PC-9 (cell line): ENCODE data around the gene HDAC2. TPM values are rescaled to one million over a fixed set of nuclear protein-coding genes. Genes with fewer than 3 reads are reported as not detected.

Experiments used
- BruUV-seq: library from RNA; stranded (reverse); fragments of 400-500 nt; replicated peaks from 2 replicates; lab custom pipeline; 2021; lab: Mats Ljungman, UMichigan
- CTCF ChIA-PET: fragments of 300-600 bp; sonication (Branson Sonifier 250); formaldehyde crosslinking; loops from one replicate; lab custom pipeline; 2022; ENCODE audit warnings: antibody characterized with exemption; lab: Charles Lee
- POLR2A ChIA-PET: fragments of 300-600 bp; sonication (Branson Sonifier 250); formaldehyde crosslinking; loops from one replicate; lab custom pipeline; 2022; ENCODE audit warnings: antibody characterized with exemption; ENCODE audit not compliant: unreplicated experiment; lab: Charles Lee
- DNase-seq, 2 experiments: peaks; one replicate each; pipeline versions ENCODE4 v3.0.0 to v3.0.0-alpha.2; 2015 to 2022; ENCODE audit warnings: mixed read lengths in 1 of 2
- H2AFZ ChIP-seq: fragments of 200-600 bp; sonication (generic); 2 replicates; pipeline ENCODE4 v1.8.1; 2017; ENCODE audit warnings: antibody characterized with exemption
- H3F3A ChIP-seq: fragments of 200-600 bp; sonication (generic); 2 replicates; pipeline ENCODE4 v1.8.1; 2017; ENCODE audit warnings: antibody characterized with exemption, mild to moderate bottlenecking, low read depth; ENCODE audit not compliant: insufficient read depth
- H3K27ac ChIP-seq: fragments of 200-600 bp; sonication (generic); 2 replicates; pipeline ENCODE4 v1.6.1; 2016; ENCODE audit warnings: mixed run types
- H3K27me3 ChIP-seq: fragments of 200-600 bp; sonication (generic); 2 replicates; pipeline ENCODE4 v1.6.1; 2016; ENCODE audit warnings: low read depth, mixed run types; ENCODE audit not compliant: insufficient read depth
- H3K36me3 ChIP-seq: fragments of 200-600 bp; sonication (generic); 2 replicates; pipeline ENCODE4 v1.6.1; 2016; ENCODE audit warnings: low read depth, mixed run types
- H3K4me1 ChIP-seq: fragments of 200-600 bp; sonication (generic); replicated peaks from 2 replicates; pipeline ENCODE4 v1.6.1; 2016; ENCODE audit warnings: mixed run types; ENCODE audit not compliant: insufficient read depth
- H3K4me2 ChIP-seq: fragments of 200-600 bp; sonication (generic); 2 replicates; pipeline ENCODE4 v1.6.1; 2017; ENCODE audit warnings: mixed run types
- H3K4me3 ChIP-seq: fragments of 200-600 bp; sonication (generic); 2 replicates; pipeline ENCODE4 v1.6.1; 2016; ENCODE audit warnings: mixed run types
- H3K79me2 ChIP-seq: fragments of 200-600 bp; sonication (generic); 2 replicates; pipeline ENCODE4 v1.6.1; 2017; ENCODE audit warnings: low read depth, mixed run types
- H3K9me2 ChIP-seq: fragments of 200-600 bp; sonication (generic); 2 replicates; pipeline ENCODE4 v1.8.1; 2017; ENCODE audit warnings: mild to moderate bottlenecking; ENCODE audit not compliant: insufficient read depth
- H3K9me3 ChIP-seq: fragments of 200-600 bp; sonication (generic); 2 replicates; pipeline ENCODE4 v1.8.1; 2016; ENCODE audit warnings: low read depth; ENCODE audit not compliant: insufficient read depth
- H4K20me1 ChIP-seq: fragments of 200-600 bp; sonication (generic); 2 replicates; pipeline ENCODE4 v1.8.1; 2017; ENCODE audit not compliant: insufficient read depth
- EZH2 ChIP-seq: fragments of 200-600 bp; sonication (generic); IDR thresholded peaks from 2 replicates; pipeline ENCODE4 v1.8.0; 2017; ENCODE audit warnings: antibody characterized with exemption, low read depth
- intact Hi-C: fragments of 100-400 bp; cut with micrococcal nuclease; formaldehyde crosslinking; loops from one replicate; pipeline ENCODE4 v1.10.0; 2022; ENCODE audit not compliant: unreplicated experiment
- total RNA-seq: library from RNA; stranded (reverse); gene quantifications from 2 replicates; pipeline ENCODE4 v1.2.3, GENCODE V29; 2021
- TF ChIP-seq, protein P1 (sequence below): fragments of 200-600 bp; sonication (generic); conservative IDR thresholded peaks from 2 replicates; pipeline ENCODE4 v1.6.1; 2017; ENCODE audit warnings: mixed run types, antibody characterized with exemption, mild to moderate bottlenecking, moderate library complexity

The HDAC2 gene
- total RNA-seq, 1 experiment from 2014 or later: 131 TPM

DNA sequence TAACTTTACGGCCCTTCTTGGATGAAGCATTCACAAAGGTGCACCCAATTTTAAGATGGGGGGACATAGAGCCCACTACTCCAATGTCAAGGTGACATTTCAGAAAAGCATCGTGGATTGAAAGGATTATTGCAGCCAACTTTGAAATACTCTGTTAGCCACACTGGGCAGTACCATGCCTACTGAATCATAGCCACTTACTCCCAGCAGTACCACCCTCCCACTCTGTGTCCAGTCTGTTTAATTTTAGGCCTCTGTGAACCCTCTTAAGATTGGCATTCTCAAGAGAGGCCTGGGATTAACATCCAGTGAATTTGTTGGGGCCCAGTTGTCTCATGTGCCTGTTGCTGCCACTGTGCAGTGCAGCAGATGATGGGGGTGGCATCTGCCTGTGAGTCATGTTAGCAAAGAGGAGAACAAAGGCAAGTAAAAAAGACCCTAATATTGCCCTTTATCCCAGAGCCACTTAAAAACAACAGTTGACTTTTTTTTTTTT lies 11.2 kb upstream of the HDAC2 start:
- Histone ChIP-seq H3K4me1 (no peaks in the 10 kb centered on the region), H2AFZ (no peak overlapping the region), H3K79me2 (no peaks in the 10 kb centered on the region), H3F3A (no peaks in the 10 kb centered on the region), H4K20me1 (no peaks in the 10 kb centered on the region), H3K4me2 (no peak overlapping the region), H3K36me3 (no peaks in the 10 kb centered on the region), H3K27ac (no peak overlapping the region), H3K9me2 (no peaks in the 10 kb centered on the region), H3K4me3 (no peak overlapping the region), H3K9me3 (no peaks in the 10 kb centered on the region; the same call in 1 of the 2 replicates), H3K27me3 (no peaks in the 10 kb centered on the region)
- no TSS peak for BruUV-seq
- ChIA-PET POLR2A (no interaction called here), CTCF (no interaction called here)
- intact Hi-C loops: no loop called here
- TF ChIP-seq EZH2: no peak
- TF ChIP-seq, protein P1, sequence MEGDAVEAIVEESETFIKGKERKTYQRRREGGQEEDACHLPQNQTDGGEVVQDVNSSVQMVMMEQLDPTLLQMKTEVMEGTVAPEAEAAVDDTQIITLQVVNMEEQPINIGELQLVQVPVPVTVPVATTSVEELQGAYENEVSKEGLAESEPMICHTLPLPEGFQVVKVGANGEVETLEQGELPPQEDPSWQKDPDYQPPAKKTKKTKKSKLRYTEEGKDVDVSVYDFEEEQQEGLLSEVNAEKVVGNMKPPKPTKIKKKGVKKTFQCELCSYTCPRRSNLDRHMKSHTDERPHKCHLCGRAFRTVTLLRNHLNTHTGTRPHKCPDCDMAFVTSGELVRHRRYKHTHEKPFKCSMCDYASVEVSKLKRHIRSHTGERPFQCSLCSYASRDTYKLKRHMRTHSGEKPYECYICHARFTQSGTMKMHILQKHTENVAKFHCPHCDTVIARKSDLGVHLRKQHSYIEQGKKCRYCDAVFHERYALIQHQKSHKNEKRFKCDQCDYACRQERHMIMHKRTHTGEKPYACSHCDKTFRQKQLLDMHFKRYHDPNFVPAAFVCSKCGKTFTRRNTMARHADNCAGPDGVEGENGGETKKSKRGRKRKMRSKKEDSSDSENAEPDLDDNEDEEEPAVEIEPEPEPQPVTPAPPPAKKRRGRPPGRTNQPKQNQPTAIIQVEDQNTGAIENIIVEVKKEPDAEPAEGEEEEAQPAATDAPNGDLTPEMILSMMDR: no peak
- no peak for DNase-seq

DNA sequence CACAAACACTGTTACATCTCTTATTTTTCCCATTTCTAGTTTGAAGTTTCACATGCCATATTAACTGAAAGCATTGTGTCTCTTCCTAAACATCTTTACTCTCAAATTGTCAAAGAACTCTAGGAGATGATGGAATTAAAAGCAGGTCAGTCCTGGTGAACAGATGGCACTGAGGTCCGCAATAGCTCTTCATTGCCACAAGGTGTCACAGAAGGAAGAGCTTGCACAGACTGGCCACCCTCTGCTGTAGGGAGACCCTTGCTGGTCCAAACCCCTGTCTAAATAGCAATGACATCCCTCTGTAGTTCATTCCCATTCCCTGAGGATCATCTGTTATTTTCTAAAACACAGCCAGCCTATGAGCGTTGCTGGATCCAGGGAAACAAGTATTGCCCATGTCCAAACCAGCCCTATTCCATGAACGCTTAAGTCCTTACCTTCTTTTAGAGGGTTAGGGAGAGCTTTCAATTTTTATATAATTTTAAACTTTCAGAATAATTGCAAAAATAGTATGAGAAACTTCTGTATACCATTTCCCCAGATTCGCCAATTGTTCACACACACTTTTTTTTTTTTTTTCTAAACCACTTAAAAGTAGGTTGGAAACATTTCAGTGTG lies 10.1 kb upstream of the HDAC2 start:
- TF ChIP-seq, protein P1: peak; percentile 74
- TF ChIP-seq EZH2: no peak

DNA sequence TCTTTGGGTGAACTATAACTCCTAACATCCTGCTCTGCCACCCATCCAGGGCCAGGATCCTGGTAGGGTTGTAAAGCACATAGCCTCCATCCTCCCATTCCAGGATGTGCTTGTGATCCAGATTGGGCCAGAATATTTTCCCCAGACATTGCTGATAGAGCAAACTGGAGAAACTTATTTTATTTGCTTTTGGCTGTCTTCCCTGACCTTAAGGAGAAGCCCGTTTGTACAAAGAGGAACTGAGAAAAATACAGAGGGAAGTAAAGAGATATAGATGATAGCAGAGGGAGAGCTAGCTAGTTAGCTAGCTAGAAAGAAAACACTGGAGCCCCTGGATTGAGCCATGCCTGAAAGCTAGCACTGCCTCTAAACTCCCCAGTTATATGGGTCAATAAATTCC lies 9.0 kb upstream of the HDAC2 start:
- intact Hi-C loops: no loop called here
- H3K36me3 ChIP-seq: no peaks in the 10 kb centered on the region
- H3F3A ChIP-seq: no peaks in the 10 kb centered on the region
- CTCF ChIA-PET: no interaction called here
- no peaks in the 10 kb centered on the region; the same call in 1 of the 2 replicates for H3K9me3 ChIP-seq
- no peak for TF ChIP-seq EZH2
- TF ChIP-seq, protein P1: no peak
- DNase-seq: no peak
- H3K9me2 ChIP-seq: 0 out of 2 replicates have a peak, but pooled peaks cover 3% of the 10 kb centered on the region
- no peaks in the 10 kb centered on the region for H4K20me1 ChIP-seq
- no peak overlapping the region for H3K27ac ChIP-seq
- no peak overlapping the region for H2AFZ ChIP-seq
- no TSS peak for BruUV-seq
- no peaks in the 10 kb centered on the region for H3K79me2 ChIP-seq
- no peaks in the 10 kb centered on the region for H3K27me3 ChIP-seq
- H3K4me3 ChIP-seq: no peak overlapping the region
- H3K4me2 ChIP-seq: no peak overlapping the region
- no peaks in the 10 kb centered on the region for H3K4me1 ChIP-seq
- POLR2A ChIA-PET: no interaction called here

More for the DNA sequence above, 10.1 kb upstream of the HDAC2 start:
- no peak overlapping the region for H3K27ac ChIP-seq
- no peak overlapping the region for H2AFZ ChIP-seq
- no peaks in the 10 kb centered on the region for H3F3A ChIP-seq
- ChIA-PET POLR2A (no interaction called here), CTCF (interaction anchor here (0.6 to 1.1 kb wide), 3 partner anchors 9 to 323 kb away, joined by 4 to 5 read pairs (median 4); no protein-coding TSS in a partner anchor)
- no peak overlapping the region for H3K4me3 ChIP-seq
- BruUV-seq: no TSS peak
- H3K4me1 ChIP-seq: no peaks in the 10 kb centered on the region
- H3K4me2 ChIP-seq: no peak overlapping the region
- no peaks in the 10 kb centered on the region; the same call in 1 of the 2 replicates for H3K9me3 ChIP-seq
- no peaks in the 10 kb centered on the region for H3K79me2 ChIP-seq
- no peaks in the 10 kb centered on the region for H3K36me3 ChIP-seq
- no peaks in the 10 kb centered on the region for H4K20me1 ChIP-seq
- intact Hi-C loops: no loop called here
- DNase-seq: no peak
- no peaks in the 10 kb centered on the region for H3K27me3 ChIP-seq
- H3K9me2 ChIP-seq: no peaks in the 10 kb centered on the region
